ENCODE data around the gene TBX19.

Gene TBX19

DNA sequence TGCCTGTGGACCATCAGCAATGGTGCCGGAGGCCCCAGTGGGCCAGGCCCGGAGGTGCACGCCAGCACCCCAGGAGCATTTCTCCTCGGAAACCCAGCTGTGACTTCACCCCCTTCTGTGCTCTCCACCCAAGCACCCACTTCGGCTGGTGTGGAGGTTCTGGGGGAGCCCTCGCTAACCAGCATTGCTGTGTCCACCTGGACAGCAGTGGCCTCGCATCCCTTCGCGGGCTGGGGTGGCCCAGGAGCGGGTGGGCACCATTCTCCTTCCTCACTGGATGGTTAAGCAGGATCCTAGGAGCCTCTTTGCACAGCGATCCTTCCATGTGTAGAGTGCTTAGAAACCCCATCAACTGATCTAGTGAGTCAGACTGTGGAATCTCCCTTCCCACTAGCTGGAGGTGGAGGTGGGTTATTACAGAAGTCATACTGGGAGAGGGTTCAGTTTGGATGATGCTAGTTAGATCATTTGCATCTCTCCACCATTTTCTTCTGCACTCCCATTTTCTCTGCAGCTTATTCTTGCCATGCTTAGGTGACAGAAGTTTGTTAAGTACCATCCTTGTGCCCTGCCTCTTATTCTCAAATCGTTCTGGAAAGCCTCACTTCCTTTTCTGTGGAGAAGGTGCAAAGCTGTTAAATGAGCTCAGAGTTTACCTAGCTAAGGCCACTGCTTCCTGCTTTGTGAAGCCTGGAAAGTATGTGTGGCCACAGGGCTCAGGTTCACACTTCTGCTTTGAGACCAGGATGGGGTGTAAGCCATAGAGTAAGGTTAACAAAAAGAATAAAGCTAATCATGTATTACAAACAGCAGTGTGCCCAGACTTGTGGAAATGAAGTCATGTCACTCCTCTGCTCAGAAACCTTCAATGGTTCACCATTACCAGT lies 32.3 kb downstream of the TBX19 start:
- TF ChIP-seq, protein P1, sequence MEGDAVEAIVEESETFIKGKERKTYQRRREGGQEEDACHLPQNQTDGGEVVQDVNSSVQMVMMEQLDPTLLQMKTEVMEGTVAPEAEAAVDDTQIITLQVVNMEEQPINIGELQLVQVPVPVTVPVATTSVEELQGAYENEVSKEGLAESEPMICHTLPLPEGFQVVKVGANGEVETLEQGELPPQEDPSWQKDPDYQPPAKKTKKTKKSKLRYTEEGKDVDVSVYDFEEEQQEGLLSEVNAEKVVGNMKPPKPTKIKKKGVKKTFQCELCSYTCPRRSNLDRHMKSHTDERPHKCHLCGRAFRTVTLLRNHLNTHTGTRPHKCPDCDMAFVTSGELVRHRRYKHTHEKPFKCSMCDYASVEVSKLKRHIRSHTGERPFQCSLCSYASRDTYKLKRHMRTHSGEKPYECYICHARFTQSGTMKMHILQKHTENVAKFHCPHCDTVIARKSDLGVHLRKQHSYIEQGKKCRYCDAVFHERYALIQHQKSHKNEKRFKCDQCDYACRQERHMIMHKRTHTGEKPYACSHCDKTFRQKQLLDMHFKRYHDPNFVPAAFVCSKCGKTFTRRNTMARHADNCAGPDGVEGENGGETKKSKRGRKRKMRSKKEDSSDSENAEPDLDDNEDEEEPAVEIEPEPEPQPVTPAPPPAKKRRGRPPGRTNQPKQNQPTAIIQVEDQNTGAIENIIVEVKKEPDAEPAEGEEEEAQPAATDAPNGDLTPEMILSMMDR (IDR thresholded peaks at IDR 0.05), result no peak

GRCh38 chr1:168316142-168316541 lies 35.5 kb downstream of the TBX19 start:
- TF ChIP-seq, protein P1 (IDR thresholded peaks at IDR 0.05), result no peak

DNA sequence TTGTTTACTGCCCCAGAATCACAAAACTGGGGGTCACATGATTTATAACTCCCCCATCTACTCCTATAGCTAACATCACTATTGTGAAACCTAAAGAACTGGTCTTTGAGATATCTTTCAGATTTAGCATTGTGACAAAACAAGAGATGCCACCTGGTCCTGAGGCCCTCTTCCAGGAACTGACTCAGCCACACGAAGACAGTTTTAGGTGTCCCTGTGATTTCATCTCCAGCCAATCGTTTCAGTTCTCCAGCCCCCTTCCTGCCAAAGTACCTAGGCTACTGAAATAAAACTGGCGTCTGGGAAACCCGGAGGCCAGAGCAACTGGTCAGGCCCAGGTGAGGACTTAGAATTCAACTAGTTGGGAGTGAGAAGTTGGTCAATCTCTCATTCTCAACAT lies 36.6 kb downstream of the TBX19 start:
- TF ChIP-seq, protein P1 (IDR thresholded peaks at IDR 0.05), result no peak

- TF ChIP-seq, protein P1 (IDR thresholded peaks at IDR 0.05), result no peak
These were observed 39.0 kb downstream of the TBX19 start for GRCh38 chr1:168319691-168320090.

GRCh38 chr1:168320149-168320548 lies 39.5 kb downstream of the TBX19 start:
- TF ChIP-seq, protein P1 (IDR thresholded peaks at IDR 0.05), result no peak

- TF ChIP-seq, protein P1 (IDR thresholded peaks at IDR 0.05), result no peak
These were observed 40.2 kb downstream of the TBX19 start for GRCh38 chr1:168320800-168321450.

DNA sequence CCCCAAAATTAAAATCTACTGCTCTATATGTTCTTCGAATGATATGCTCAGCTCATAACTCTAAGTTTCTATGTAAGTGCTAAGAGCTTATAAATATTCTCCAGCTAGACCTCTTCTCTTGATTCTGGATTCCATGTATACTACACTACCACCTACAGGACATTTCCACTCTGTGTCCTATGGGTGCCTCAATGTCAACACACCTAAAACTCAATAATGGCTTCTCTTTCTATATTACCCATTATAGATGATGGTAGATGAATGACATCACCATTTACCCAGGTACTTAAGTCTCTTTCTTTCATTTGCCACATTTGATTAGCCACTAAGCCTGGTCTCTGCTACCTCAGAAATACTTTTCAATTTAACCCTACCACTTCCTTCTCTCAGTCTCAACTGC lies 41.3 kb downstream of the TBX19 start:
- TF ChIP-seq, protein P1 (IDR thresholded peaks at IDR 0.05), result peak; percentile 73
